B cell (primary cell): ENCODE measurements around the gene GALNT17. TPM values are rescaled to one million over a fixed set of nuclear protein-coding genes. Genes with fewer than 3 reads are reported as not detected.

ENCODE experiments used
- ATAC-seq: fragments of 200-7000 bp; cut with Tn5 transposase; one replicate; pipeline ENCODE4 v1.10.0; 2021; ENCODE audit warnings: low read depth, mild to moderate bottlenecking, moderate number of reproducible peaks, moderate library complexity
- CTCF ChIA-PET: fragments of 350-600 bp; sonication (Branson Sonifier 250); formaldehyde crosslinking; loops from one replicate; lab custom pipeline; 2021; ENCODE audit warnings: antibody characterized with exemption, inconsistent platforms; lab: Charles Lee
- POLR2A ChIA-PET: fragments of 350-600 bp; sonication (Branson Sonifier 250); formaldehyde crosslinking; loops from one replicate; lab custom pipeline; 2021; ENCODE audit warnings: antibody characterized with exemption; lab: Charles Lee
- DNase-seq: peaks from one replicate; pipeline ENCODE4 v3.0.0; 2013
- H2AFZ ChIP-seq: 2 replicates; pipeline ENCODE4 v1.6.1; 2012; ENCODE audit warnings: mild to moderate bottlenecking, low read depth, low read length; ENCODE audit not compliant: insufficient read depth, poor library complexity, severe bottlenecking
- H3K27ac ChIP-seq, 2 donors: 1 replicate in 1 of 2; 2 replicates in 1 of 2; pipeline ENCODE4 v1.5.1; 2012 to 2013; ENCODE audit warnings: low read length in 2 of 2, mild to moderate bottlenecking in 2 of 2, moderate library complexity in 1 of 2
- H3K27me3 ChIP-seq, 4 experiments: fragments of 200-600 bp in 1 of 4; sonication (generic) in 1 of 4; replicated peaks in 1 of 4; 1 replicate in 2 of 4; 2 replicates in 2 of 4; pipeline versions ENCODE4 v1.6.1 to v1.7.0; 2013 to 2016; ENCODE audit warnings: low read length in 3 of 4, mild to moderate bottlenecking in 2 of 4, mixed read lengths in 1 of 4, moderate library complexity in 1 of 4; ENCODE audit not compliant: insufficient read depth in 4 of 4, control insufficient read depth in 3 of 4; ENCODE audit errors: control extremely low read depth in 1 of 4
- H3K36me3 ChIP-seq, 2 experiments: replicated peaks in 1 of 2; 1 replicate in 1 of 2; 2 replicates in 1 of 2; pipeline versions ENCODE4 v1.6.1 to v1.7.1; 2013; ENCODE audit warnings: low read length in 1 of 2; ENCODE audit not compliant: insufficient read depth in 2 of 2, control insufficient read depth in 1 of 2; ENCODE audit errors: control extremely low read depth in 1 of 2, extremely low read depth in 1 of 2
- H3K4me1 ChIP-seq, 2 donors: fragments of 200-600 bp in 1 of 2; sonication (generic) in 1 of 2; 1 replicate in 1 of 2; 2 replicates in 1 of 2; pipeline versions ENCODE4 v1.5.1 to v1.6.1; 2013 to 2017; ENCODE audit warnings: low read length in 2 of 2; ENCODE audit not compliant: control insufficient read depth in 2 of 2, insufficient read depth in 2 of 2
- H3K4me2 ChIP-seq: replicated peaks from 2 replicates; pipeline ENCODE3; 2012; ENCODE audit warnings: mild to moderate bottlenecking, low read depth, low read length; ENCODE audit not compliant: poor library complexity, severe bottlenecking
- H3K4me3 ChIP-seq, 5 experiments: fragments of 200-600 bp in 1 of 5; sonication (generic) in 1 of 5; 1 replicate in 3 of 5; 2 replicates in 2 of 5; pipeline versions ENCODE4 v1.5.1 to v1.7.0; 2011 to 2016; ENCODE audit warnings: low read length in 4 of 5, mild to moderate bottlenecking in 4 of 5, low read depth in 2 of 5, control low read depth in 1 of 5, moderate library complexity in 1 of 5; ENCODE audit not compliant: insufficient read depth in 1 of 5; ENCODE audit errors: control extremely low read depth in 1 of 5, extremely low read depth in 1 of 5
- H3K79me2 ChIP-seq: fragments of 200-600 bp; sonication (generic); one replicate; pipeline ENCODE4 v1.6.0; 2016; ENCODE audit warnings: low read length; ENCODE audit not compliant: control insufficient read depth, insufficient read depth
- H3K9ac ChIP-seq: fragments of 200-600 bp; sonication (generic); 2 replicates; pipeline ENCODE4 v1.6.1; 2017; ENCODE audit warnings: mild to moderate bottlenecking, low read length, moderate library complexity
- H3K9me3 ChIP-seq, 3 donors: one replicate each; pipeline versions ENCODE4 v1.6.1 to v1.7.1; 2013; ENCODE audit warnings: low read length in 2 of 3; ENCODE audit not compliant: control insufficient read depth in 2 of 3, insufficient read depth in 1 of 3; ENCODE audit errors: control extremely low read depth in 1 of 3
- H4K20me1 ChIP-seq: 2 replicates; pipeline ENCODE4 v1.6.0; 2012; ENCODE audit warnings: mild to moderate bottlenecking, low read length; ENCODE audit not compliant: insufficient read depth, control insufficient read depth, poor library complexity, severe bottlenecking
- H3K27ac Mint-ChIP-seq: one replicate; pipeline ENCODE4 v1.8.0; 2021; ENCODE audit warnings: mixed read lengths
- H3K27me3 Mint-ChIP-seq: one replicate; pipeline ENCODE4 v1.8.0; 2021; ENCODE audit warnings: mixed read lengths
- H3K4me1 Mint-ChIP-seq: one replicate; pipeline ENCODE4 v1.8.0; 2021; ENCODE audit warnings: mixed read lengths
- H3K4me3 Mint-ChIP-seq: one replicate; pipeline ENCODE4 v1.8.0; 2021; ENCODE audit warnings: mixed read lengths
- H3K9me3 Mint-ChIP-seq: one replicate; pipeline ENCODE4 v1.8.0; 2022; ENCODE audit warnings: mixed read lengths; ENCODE audit not compliant: insufficient read depth
- EZH2 ChIP-seq: IDR thresholded peaks from 2 replicates; pipeline ENCODE4 v1.6.1; 2012; ENCODE audit warnings: borderline replicate concordance, low read depth, mild to moderate bottlenecking, moderate library complexity, low read length; ENCODE audit not compliant: insufficient read depth, poor library complexity, severe bottlenecking
- WGBS: methylation state at CpG from one replicate; pipeline ENCODE4 v1.1.5; 2013; ENCODE audit warnings: missing lambda C conversion rate; ENCODE audit not compliant: insufficient coverage; 5-methylcytosine and 5-hydroxymethylcytosine counted together
- intact Hi-C: fragments of 100-400 bp; cut with micrococcal nuclease; formaldehyde crosslinking; loops from one replicate; pipeline ENCODE4 v1.10.0; 2022
- polyA plus RNA-seq: library from polyadenylated mRNA; depleted of rRNA; stranded (reverse); fragments of >200 nt; gene quantifications from 2 replicates; pipeline ENCODE4 v1.2.3, GENCODE V29; 2012
- total RNA-seq, 2 donors: library from RNA; stranded (reverse); fragments of 120-200 nt in 1 of 2; gene quantifications; 1 replicate in 1 of 2; 2 replicates in 1 of 2; pipeline versions ENCODE4 v1.2.3 to v1.2.4, GENCODE V29; 2013 to 2022
- TF ChIP-seq, protein P1 (sequence below): fragments of 200-600 bp; IDR thresholded peaks from one replicate; pipeline ENCODE4 v1.8.0; 2022; ENCODE audit warnings: antibody characterized with exemption, mild to moderate bottlenecking

GALNT17 gene
- total and polyA plus RNA-seq, 2 donors (not counting 1 experiment from before 2014, with no cell fraction given), result not detected

DNA sequence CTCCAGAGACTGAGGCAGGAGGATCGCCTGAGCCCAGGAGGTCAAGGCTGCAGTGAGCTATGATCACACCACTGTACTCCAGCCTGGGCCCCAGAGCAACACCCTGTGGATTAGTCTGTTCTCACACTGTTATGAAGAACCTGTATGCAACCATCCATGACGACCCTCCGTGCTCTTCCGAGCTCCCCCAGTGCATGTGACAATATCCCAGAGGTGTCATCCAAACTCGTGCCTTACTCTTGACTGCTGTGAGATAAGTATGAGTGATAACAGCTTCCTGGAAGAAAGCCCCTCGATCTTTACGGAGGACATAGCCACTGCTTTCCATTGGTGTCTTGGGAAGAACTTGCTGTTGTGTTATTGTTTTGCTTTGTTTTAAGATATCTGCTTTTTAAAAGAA lies 591.9 kb downstream of the GALNT17 start:
- Histone ChIP-seq H2AFZ (no peak overlapping the region), H3K36me3 (no peaks in the 10 kb centered on the region), H3K9me3 (no peaks in the 10 kb centered on the region), H3K79me2 (no peaks in the 10 kb centered on the region), H3K27me3 (no peaks in the 10 kb centered on the region), H4K20me1 (no peaks in the 10 kb centered on the region), H3K4me2 (no peak overlapping the region), H3K4me1 (no peaks in the 10 kb centered on the region), H3K4me3 (no peak overlapping the region), H3K9ac (no peak overlapping the region), H3K27ac (no peak overlapping the region)
- TF ChIP-seq, protein P1, sequence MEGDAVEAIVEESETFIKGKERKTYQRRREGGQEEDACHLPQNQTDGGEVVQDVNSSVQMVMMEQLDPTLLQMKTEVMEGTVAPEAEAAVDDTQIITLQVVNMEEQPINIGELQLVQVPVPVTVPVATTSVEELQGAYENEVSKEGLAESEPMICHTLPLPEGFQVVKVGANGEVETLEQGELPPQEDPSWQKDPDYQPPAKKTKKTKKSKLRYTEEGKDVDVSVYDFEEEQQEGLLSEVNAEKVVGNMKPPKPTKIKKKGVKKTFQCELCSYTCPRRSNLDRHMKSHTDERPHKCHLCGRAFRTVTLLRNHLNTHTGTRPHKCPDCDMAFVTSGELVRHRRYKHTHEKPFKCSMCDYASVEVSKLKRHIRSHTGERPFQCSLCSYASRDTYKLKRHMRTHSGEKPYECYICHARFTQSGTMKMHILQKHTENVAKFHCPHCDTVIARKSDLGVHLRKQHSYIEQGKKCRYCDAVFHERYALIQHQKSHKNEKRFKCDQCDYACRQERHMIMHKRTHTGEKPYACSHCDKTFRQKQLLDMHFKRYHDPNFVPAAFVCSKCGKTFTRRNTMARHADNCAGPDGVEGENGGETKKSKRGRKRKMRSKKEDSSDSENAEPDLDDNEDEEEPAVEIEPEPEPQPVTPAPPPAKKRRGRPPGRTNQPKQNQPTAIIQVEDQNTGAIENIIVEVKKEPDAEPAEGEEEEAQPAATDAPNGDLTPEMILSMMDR, result no peak
- TF ChIP-seq EZH2, result no peak
- H3K4me3 Mint-ChIP-seq, result no peak overlapping the region
- ATAC-seq (no peak), DNase-seq (no peak)
- WGBS, result 44% methylated on average over 3 of the region's 7 CpGs
- POLR2A ChIA-PET, result no interaction called here
- H3K27ac Mint-ChIP-seq, result no peak overlapping the region
- H3K4me1 Mint-ChIP-seq, result no peaks in the 10 kb centered on the region
- no peaks in the 10 kb centered on the region for H3K27me3 Mint-ChIP-seq
- intact Hi-C loops, result no loop called here
- no peaks in the 10 kb centered on the region for H3K9me3 Mint-ChIP-seq
- CTCF ChIA-PET, result interaction anchor here (1.8 kb wide), 1 partner anchor 9 kb away, joined by 6 read pairs; no protein-coding TSS in a partner anchor

DNA sequence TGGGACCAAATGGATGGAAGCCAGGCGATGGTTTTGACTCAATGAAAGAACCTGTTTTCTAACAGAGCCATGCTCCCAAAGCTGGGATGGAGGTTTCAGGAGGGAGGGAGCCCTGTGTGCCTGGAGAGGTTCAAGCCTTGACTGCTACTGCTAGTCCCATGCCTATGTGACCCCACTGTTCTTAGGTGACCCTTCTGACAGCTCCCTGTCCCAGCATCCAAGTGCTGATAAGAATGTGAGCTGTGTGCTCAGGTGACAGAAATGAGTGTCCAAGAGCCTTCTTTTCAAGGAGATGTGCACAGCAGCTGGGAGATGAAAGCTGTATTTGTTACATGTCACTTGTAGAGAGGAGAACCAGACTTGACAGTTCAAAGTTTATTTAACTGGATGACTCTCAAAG lies 595.4 kb downstream of the GALNT17 start:
- TF ChIP-seq, protein P1, result no peak
- no peak for TF ChIP-seq EZH2
- no peak overlapping the region for H3K27ac Mint-ChIP-seq
- Histone ChIP-seq H2AFZ (no peak overlapping the region), H3K4me3 (no peak overlapping the region), H3K36me3 (no peaks in the 10 kb centered on the region), H4K20me1 (no peaks in the 10 kb centered on the region), H3K27me3 (no peaks in the 10 kb centered on the region), H3K4me1 (no peaks in the 10 kb centered on the region), H3K27ac (no peak overlapping the region), H3K4me2 (no peak overlapping the region), H3K9me3 (peaks cover 0 to 5% (median 0%) of the 10 kb centered on the region in 3 donors), H3K9ac (no peak overlapping the region), H3K79me2 (no peaks in the 10 kb centered on the region)
- no peaks in the 10 kb centered on the region for H3K27me3 Mint-ChIP-seq
- H3K9me3 Mint-ChIP-seq, result no peaks in the 10 kb centered on the region
- ChIA-PET CTCF (no interaction called here), POLR2A (no interaction called here)
- intact Hi-C loops, result no loop called here
- H3K4me1 Mint-ChIP-seq, result no peaks in the 10 kb centered on the region
- no peak overlapping the region for H3K4me3 Mint-ChIP-seq
- DNase-seq, result no peak
- no peak for ATAC-seq
- 64% methylated on average over 1 of the region's 1 CpG for WGBS
